ENCODE data around the gene KLK5. TPM values are rescaled to one million over a fixed set of nuclear protein-coding genes. Genes with fewer than 3 reads are reported as not detected.

Gene KLK5
- polyA plus RNA-seq, 1 donor (not counting 4 experiments of a cell fraction or from before 2014, with no cell fraction given) = 477 TPM

DNA sequence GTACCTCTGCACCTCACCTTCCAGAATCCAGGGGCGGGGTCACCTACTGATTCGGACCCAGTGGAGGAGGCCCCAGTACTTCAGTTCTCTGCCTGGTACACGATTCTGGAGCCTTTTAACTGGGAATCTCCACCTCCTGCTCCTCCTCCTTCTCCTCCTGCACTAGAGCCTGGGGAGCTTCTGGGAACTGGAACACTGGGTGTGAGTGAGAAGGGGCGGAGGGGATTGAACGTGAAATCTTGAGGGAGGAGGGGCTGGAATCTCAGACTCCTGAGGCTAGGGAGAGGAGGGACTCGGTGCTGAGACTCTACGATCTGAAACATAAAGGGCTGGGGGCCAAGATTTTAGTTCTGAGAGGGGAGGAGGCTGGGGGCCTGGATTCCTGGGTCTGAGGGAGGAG lies 48.7 kb upstream of the KLK5 start, which contains the start of gene KLK8:
Gene KLK8, minus strand, starts transcription at position 90 of the 400 bp plus-strand sequence. CDS start 437 bp downstream, outside the sequence.
- H3K27ac ChIP-seq (ENCODE audit: control insufficient read depth, insufficient read depth, low read length) = peak within 1 kb of the TSS; percentile 80
- H3K9me3 ChIP-seq (ENCODE audit: control insufficient read depth, low read depth, low read length) = no peaks in the 10 kb centered on the region
- peak within 1 kb of the TSS; percentile 47 to 87 (median 85) for H3K4me3 ChIP-seq (ENCODE audit: control insufficient read depth in 2 of 3, extremely low read depth in 1 of 3, insufficient read depth in 2 of 3, low read depth in 1 of 3, low read length in 3 of 3)
- TF ChIP-seq EZH2 (IDR thresholded peaks at IDR 0.05; ENCODE audit: low read length) = no peak
- TF ChIP-seq, protein P1, sequence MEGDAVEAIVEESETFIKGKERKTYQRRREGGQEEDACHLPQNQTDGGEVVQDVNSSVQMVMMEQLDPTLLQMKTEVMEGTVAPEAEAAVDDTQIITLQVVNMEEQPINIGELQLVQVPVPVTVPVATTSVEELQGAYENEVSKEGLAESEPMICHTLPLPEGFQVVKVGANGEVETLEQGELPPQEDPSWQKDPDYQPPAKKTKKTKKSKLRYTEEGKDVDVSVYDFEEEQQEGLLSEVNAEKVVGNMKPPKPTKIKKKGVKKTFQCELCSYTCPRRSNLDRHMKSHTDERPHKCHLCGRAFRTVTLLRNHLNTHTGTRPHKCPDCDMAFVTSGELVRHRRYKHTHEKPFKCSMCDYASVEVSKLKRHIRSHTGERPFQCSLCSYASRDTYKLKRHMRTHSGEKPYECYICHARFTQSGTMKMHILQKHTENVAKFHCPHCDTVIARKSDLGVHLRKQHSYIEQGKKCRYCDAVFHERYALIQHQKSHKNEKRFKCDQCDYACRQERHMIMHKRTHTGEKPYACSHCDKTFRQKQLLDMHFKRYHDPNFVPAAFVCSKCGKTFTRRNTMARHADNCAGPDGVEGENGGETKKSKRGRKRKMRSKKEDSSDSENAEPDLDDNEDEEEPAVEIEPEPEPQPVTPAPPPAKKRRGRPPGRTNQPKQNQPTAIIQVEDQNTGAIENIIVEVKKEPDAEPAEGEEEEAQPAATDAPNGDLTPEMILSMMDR (optimal IDR thresholded peaks at IDR 0.05 in 1 of 3, IDR thresholded peaks at IDR 0.05 in 1 of 3, conservative IDR thresholded peaks at IDR 0.05 in 1 of 3; ENCODE audit: extremely low read depth in 1 of 3, insufficient read depth in 2 of 3, low read length in 3 of 3) = no peak
- peaks cover 39% of the 10 kb centered on the region for H3K4me1 ChIP-seq (ENCODE audit: control insufficient read depth, extremely low read depth, insufficient read depth, low read length)
- no peaks in the 10 kb centered on the region for H3K9me1 ChIP-seq (ENCODE audit: control insufficient read depth, extremely low read depth, insufficient read depth, low read length)
- peak within 1 kb of the TSS; percentile 60 for H2AFZ ChIP-seq (ENCODE audit: control insufficient read depth, low read length)
- H3K9ac ChIP-seq (ENCODE audit: control insufficient read depth, extremely low read depth, insufficient read depth, low read length) = peak within 1 kb of the TSS; percentile 86
- H3K4me2 ChIP-seq (ENCODE audit: control insufficient read depth, extremely low read depth, insufficient read depth, low read depth, low read length) = peak within 1 kb of the TSS; percentile 83
- dilution Hi-C loops (cut with MboI; ENCODE audit: extremely low pct_ligation_motif_present, low sequenced_read_pairs) = no loop called here
- no peaks in the 10 kb centered on the region for H4K20me1 ChIP-seq (ENCODE audit: control insufficient read depth, extremely low read depth, insufficient read depth, low read length)
- peaks cover 0 to 6% of the 10 kb centered on the region in 2 experiments for H3K36me3 ChIP-seq (ENCODE audit: control insufficient read depth in 2 of 2, extremely low read depth in 1 of 2, insufficient read depth in 2 of 2, low read length in 2 of 2)
- DNase-seq (ENCODE audit: low read depth, low spot score) (no peak), FAIRE-seq (peak; percentile 83)
- H3K27me3 ChIP-seq (ENCODE audit: control insufficient read depth, extremely low read depth, insufficient read depth, low read length) = no peaks in the 10 kb centered on the region
- peaks cover 14% of the 10 kb centered on the region for H3K79me2 ChIP-seq (ENCODE audit: control insufficient read depth, insufficient read depth, low read length)

- H4K20me1 ChIP-seq (ENCODE audit: control insufficient read depth, extremely low read depth, insufficient read depth, low read length) = no peaks in the 10 kb centered on the region
- H3K79me2 ChIP-seq (ENCODE audit: control insufficient read depth, insufficient read depth, low read length) = peaks cover 14% of the 10 kb centered on the region
- peaks cover 2 to 6% of the 10 kb centered on the region in 2 experiments for H3K36me3 ChIP-seq (ENCODE audit: control insufficient read depth in 2 of 2, extremely low read depth in 1 of 2, insufficient read depth in 2 of 2, low read length in 2 of 2)
- peak overlapping the region; percentile 83 for H3K4me2 ChIP-seq (ENCODE audit: control insufficient read depth, extremely low read depth, insufficient read depth, low read depth, low read length)
- dilution Hi-C loops (cut with MboI; ENCODE audit: extremely low pct_ligation_motif_present, low sequenced_read_pairs) = no loop called here
- H3K9me1 ChIP-seq (ENCODE audit: control insufficient read depth, extremely low read depth, insufficient read depth, low read length) = no peaks in the 10 kb centered on the region
- H3K9ac ChIP-seq (ENCODE audit: control insufficient read depth, extremely low read depth, insufficient read depth, low read length) = peak overlapping the region; percentile 86
- H3K27ac ChIP-seq (ENCODE audit: control insufficient read depth, insufficient read depth, low read length) = peak overlapping the region; percentile 80
- H3K27me3 ChIP-seq (ENCODE audit: control insufficient read depth, extremely low read depth, insufficient read depth, low read length) = no peaks in the 10 kb centered on the region
- H3K4me3 ChIP-seq (ENCODE audit: control insufficient read depth in 2 of 3, extremely low read depth in 1 of 3, insufficient read depth in 2 of 3, low read depth in 1 of 3, low read length in 3 of 3) = peak overlapping the region; percentile 47 to 87 (median 85)
- no peak for DNase-seq (ENCODE audit: low read depth, low spot score)
- H3K4me1 ChIP-seq (ENCODE audit: control insufficient read depth, extremely low read depth, insufficient read depth, low read length) = peaks cover 35% of the 10 kb centered on the region
- FAIRE-seq = peak; percentile 41
- no peaks in the 10 kb centered on the region for H3K9me3 ChIP-seq (ENCODE audit: control insufficient read depth, low read depth, low read length)
- no peak for TF ChIP-seq EZH2 (IDR thresholded peaks at IDR 0.05; ENCODE audit: low read length)
- TF ChIP-seq, protein P1 (optimal IDR thresholded peaks at IDR 0.05 in 1 of 3, IDR thresholded peaks at IDR 0.05 in 1 of 3, conservative IDR thresholded peaks at IDR 0.05 in 1 of 3; ENCODE audit: extremely low read depth in 1 of 3, insufficient read depth in 2 of 3, low read length in 3 of 3) = peak in 2 of 3 experiments; percentile 16 to 61
- peak overlapping the region; percentile 60 for H2AFZ ChIP-seq (ENCODE audit: control insufficient read depth, low read length)
Observed at GRCh38 chr19:51000981-51001380, 48.1 kb upstream of the KLK5 start.

All from keratinocyte (primary cell).